Posterior cingulate gyrus (tissue), 11 donors: Measurements from ENCODE around the gene CCL28.
A peak's percentile ranks its signal among the peaks of the same experiment; 100 is the strongest.
"Not testable (repeated sequence)": the region's sequence is repeated elsewhere in the genome, so short reads cannot be mapped to it uniquely, and the experiment has no call there.

Experiments
- DNase-seq, 10 donors: peaks; one replicate each; pipeline versions ENCODE4 v3.0.0 to v3.0.0-alpha.2; 2020 to 2021; ENCODE audit warnings: mixed read lengths in 3 of 10
- intact Hi-C: fragments of 100-400 bp; cut with DNase I; formaldehyde crosslinking; loops from one replicate; pipeline ENCODE4 v1.15.1; 2023

The CCL28 gene

GRCh38 chr5:43411495-43411894 is 696 bp downstream of the CCL28 start:
- DNase-seq: no peak
- intact Hi-C loops: no loop called here

GRCh38 chr5:43410414-43410813 is 1.8 kb downstream of the CCL28 start:
- DNase-seq: no peak
- intact Hi-C loops: no loop called here

- DNase-seq: no peak
- intact Hi-C loops: no loop called here
These were observed 2.4 kb downstream of the CCL28 start for GRCh38 chr5:43409809-43410271.

GRCh38 chr5:43402524-43403066 is 9.6 kb downstream of the CCL28 start:
- intact Hi-C loops, DNase-seq: not testable (repeated sequence)

GRCh38 chr5:43401827-43402226 is 10.4 kb downstream of the CCL28 start:
- intact Hi-C loops: no loop called here
- DNase-seq: no peak

- DNase-seq: no peak
- intact Hi-C loops: no loop called here
These were observed 12.1 kb downstream of the CCL28 start for GRCh38 chr5:43400082-43400481.

- intact Hi-C loops: no loop called here
- peak in 8 of 10 donors; percentile 10 to 89 (median 23) for DNase-seq
These were observed 15.4 kb downstream of the CCL28 start for GRCh38 chr5:43396762-43397304.

- intact Hi-C loops: no loop called here
- no peak for DNase-seq
These were observed 21.7 kb downstream of the CCL28 start for GRCh38 chr5:43390471-43390870.

- intact Hi-C loops: loop anchor here (1.0 to 10.0 kb wide), 3 partner anchors 75 to 481 kb away; partner anchors contain the start of gene HMGCS1
- peak in 5 of 10 donors; percentile 25 to 56 (median 38) for DNase-seq
These were observed 22.4 kb downstream of the CCL28 start for GRCh38 chr5:43389679-43390329.

GRCh38 chr5:43386960-43387362 is 25.2 kb downstream of the CCL28 start:
- DNase-seq: no peak
- intact Hi-C loops: loop anchor here (5.0 to 10.0 kb wide), 2 partner anchors 72 to 280 kb away; partner anchors contain the start of gene HMGCS1

GRCh38 chr5:43376496-43377140 is 35.6 kb downstream of the CCL28 start:
- DNase-seq: no peak
- intact Hi-C loops: no loop called here

GRCh38 chr5:43371821-43372220 is 40.4 kb downstream of the CCL28 start:
- no peak for DNase-seq
- intact Hi-C loops: no loop called here

- DNase-seq: no peak
- intact Hi-C loops: no loop called here
These were observed 41.8 kb downstream of the CCL28 start for GRCh38 chr5:43370352-43370751.

- intact Hi-C loops: no loop called here
- no peak for DNase-seq
These were observed 42.5 kb downstream of the CCL28 start for GRCh38 chr5:43369651-43370050.

GRCh38 chr5:43367909-43368669 is 44.1 kb downstream of the CCL28 start:
- no peak for DNase-seq
- intact Hi-C loops: no loop called here

GRCh38 chr5:43367453-43367852 is 44.7 kb downstream of the CCL28 start:
- no peak for DNase-seq
- intact Hi-C loops: no loop called here

- intact Hi-C loops, DNase-seq: not testable (repeated sequence)
These were observed 45.4 kb downstream of the CCL28 start for GRCh38 chr5:43366680-43367246.

- intact Hi-C loops, DNase-seq: not testable (repeated sequence)
These were observed 47.0 kb downstream of the CCL28 start for GRCh38 chr5:43365155-43365554.

- intact Hi-C loops: no loop called here
- peak in 1 of 10 donors; percentile 35 for DNase-seq
These were observed 48.6 kb downstream of the CCL28 start for GRCh38 chr5:43363445-43364152.
